DND-41 (cell line): ENCODE measurements around the gene DCLK1.

Experiments
- EZH2 ChIP-seq: IDR thresholded peaks from 3 replicates; pipeline ENCODE4 v1.6.1; 2012; ENCODE audit warnings: borderline replicate concordance, low read depth, mild to moderate bottlenecking, moderate library complexity, low read length, inconsistent platforms; ENCODE audit not compliant: severe bottlenecking
- TF ChIP-seq, protein P1 (sequence below): IDR thresholded peaks from 2 replicates; pipeline ENCODE4 v1.5.1; 2012; ENCODE audit warnings: borderline replicate concordance, low read length, moderate library complexity, mild to moderate bottlenecking; ENCODE audit not compliant: poor library complexity, severe bottlenecking; ENCODE audit errors: extremely low read depth

DNA sequence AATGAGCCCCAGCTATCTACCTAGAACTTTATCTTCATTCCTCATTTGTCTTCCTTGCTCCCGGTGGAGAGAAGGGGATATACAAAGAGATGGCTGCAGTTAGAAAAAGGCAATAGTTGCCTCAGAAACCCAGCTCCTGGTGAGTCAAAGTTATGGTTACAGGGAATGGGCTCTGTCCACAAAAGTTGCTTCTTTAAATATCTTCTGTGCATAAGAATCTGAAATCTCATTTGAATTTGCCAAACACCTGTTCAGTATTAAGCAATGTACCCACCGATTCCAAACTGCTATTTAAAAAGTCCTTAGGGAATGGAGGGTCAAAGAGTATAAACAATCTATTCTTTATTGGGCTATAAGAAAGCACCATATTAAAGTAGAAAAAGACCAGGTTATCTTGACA, 48.4 kb downstream of the DCLK1 start:
- TF ChIP-seq, protein P1, sequence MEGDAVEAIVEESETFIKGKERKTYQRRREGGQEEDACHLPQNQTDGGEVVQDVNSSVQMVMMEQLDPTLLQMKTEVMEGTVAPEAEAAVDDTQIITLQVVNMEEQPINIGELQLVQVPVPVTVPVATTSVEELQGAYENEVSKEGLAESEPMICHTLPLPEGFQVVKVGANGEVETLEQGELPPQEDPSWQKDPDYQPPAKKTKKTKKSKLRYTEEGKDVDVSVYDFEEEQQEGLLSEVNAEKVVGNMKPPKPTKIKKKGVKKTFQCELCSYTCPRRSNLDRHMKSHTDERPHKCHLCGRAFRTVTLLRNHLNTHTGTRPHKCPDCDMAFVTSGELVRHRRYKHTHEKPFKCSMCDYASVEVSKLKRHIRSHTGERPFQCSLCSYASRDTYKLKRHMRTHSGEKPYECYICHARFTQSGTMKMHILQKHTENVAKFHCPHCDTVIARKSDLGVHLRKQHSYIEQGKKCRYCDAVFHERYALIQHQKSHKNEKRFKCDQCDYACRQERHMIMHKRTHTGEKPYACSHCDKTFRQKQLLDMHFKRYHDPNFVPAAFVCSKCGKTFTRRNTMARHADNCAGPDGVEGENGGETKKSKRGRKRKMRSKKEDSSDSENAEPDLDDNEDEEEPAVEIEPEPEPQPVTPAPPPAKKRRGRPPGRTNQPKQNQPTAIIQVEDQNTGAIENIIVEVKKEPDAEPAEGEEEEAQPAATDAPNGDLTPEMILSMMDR: no peak
- no peak for TF ChIP-seq EZH2
